Lower leg skin (tissue), 4 donors: ENCODE measurements around the gene B4GALT2. TPM values are rescaled to one million over a fixed set of nuclear protein-coding genes. Genes with fewer than 3 reads are reported as not detected.

Experiments
- DNase-seq, 2 donors: peaks; one replicate each; pipeline ENCODE4 v3.0.0-alpha.2; 2019; ENCODE audit warnings: low spot score in 2 of 2
- H3K4me3 ChIP-seq: fragments of 200-600 bp; sonication (generic); 2 replicates; pipeline ENCODE4 v1.5.1; 2017; ENCODE audit warnings: mild to moderate bottlenecking, low read depth; ENCODE audit not compliant: poor library complexity, severe bottlenecking
- CTCF ChIP-seq, 3 donors: fragments of 450-650 bp; IDR thresholded peaks; one replicate each; pipeline ENCODE4 v1.5.1; 2016; ENCODE audit warnings: antibody characterized with exemption in 3 of 3, mild to moderate bottlenecking in 3 of 3, moderate library complexity in 2 of 3
- POLR2A ChIP-seq, 2 donors: fragments of 450-650 bp; IDR thresholded peaks; one replicate each; pipeline ENCODE4 v1.6.1; 2016 to 2017; ENCODE audit warnings: antibody characterized with exemption in 2 of 2, mild to moderate bottlenecking in 1 of 2, moderate library complexity in 1 of 2
- WGBS, 2 donors: methylation state at CpG; one replicate each; pipeline ENCODE4 v1.1.5; 2018; 5-methylcytosine and 5-hydroxymethylcytosine counted together
- intact Hi-C: fragments of 100-400 bp; cut with DNase I; formaldehyde crosslinking; loops from one replicate; pipeline ENCODE4 v1.15.0; 2023; ENCODE audit warnings: low total_unique reads
- total RNA-seq, 4 donors: library from RNA; depleted of rRNA; stranded (reverse); fragments of >200 nt; gene quantifications; one replicate each; pipeline ENCODE4 v1.1.0, GENCODE V29; 2016

B4GALT2 gene
- total RNA-seq, 4 donors from 2014 or later = 21.6 to 50.5 (median 30.3) TPM

- intact Hi-C loops = no loop called here
- 70 to 77% methylated on average over 2 of the region's 2 CpGs for WGBS, 2 donors
- TF ChIP-seq POLR2A (IDR thresholded peaks at IDR 0.05) (no peak), CTCF (IDR thresholded peaks at IDR 0.05) (no peak)
These were observed 33.4 kb downstream of the B4GALT2 start for GRCh38 chr1:44012404-44012803.

GRCh38 chr1:44012941-44013609 lies 34.1 kb downstream of the B4GALT2 start:
- intact Hi-C loops = no loop called here
- no peak for DNase-seq
- WGBS, 2 donors = 81 to 82% methylated on average over 2 to 9 of the region's 13 CpGs
- TF ChIP-seq CTCF (IDR thresholded peaks at IDR 0.05) (no peak), POLR2A (IDR thresholded peaks at IDR 0.05) (no peak)
- H3K4me3 ChIP-seq = no peak overlapping the region

More at GRCh38 chr1:44012404-44012803, 33.4 kb downstream of the B4GALT2 start:
- H3K4me3 ChIP-seq = no peak overlapping the region
- DNase-seq = no peak

GRCh38 chr1:44013949-44014348 lies 34.9 kb downstream of the B4GALT2 start:
- H3K4me3 ChIP-seq = no peak overlapping the region

GRCh38 chr1:44014365-44015104 lies 35.5 kb downstream of the B4GALT2 start:
- WGBS, 2 donors = 73 to 76% methylated on average over 8 of the region's 8 CpGs
- DNase-seq = no peak
- intact Hi-C loops = no loop called here
- TF ChIP-seq POLR2A (IDR thresholded peaks at IDR 0.05) = no peak
- TF ChIP-seq CTCF (IDR thresholded peaks at IDR 0.05) = no peak
- no peak overlapping the region for H3K4me3 ChIP-seq

More at GRCh38 chr1:44013949-44014348, 34.9 kb downstream of the B4GALT2 start:
- WGBS, 2 donors = 66 to 77% methylated on average over 5 of the region's 5 CpGs
- intact Hi-C loops = no loop called here
- no peak for DNase-seq
- TF ChIP-seq CTCF (IDR thresholded peaks at IDR 0.05) (no peak), POLR2A (IDR thresholded peaks at IDR 0.05) (no peak)

GRCh38 chr1:44015206-44015605 lies 36.2 kb downstream of the B4GALT2 start:
- TF ChIP-seq POLR2A (IDR thresholded peaks at IDR 0.05) (no peak), CTCF (IDR thresholded peaks at IDR 0.05) (no peak)
- no peak overlapping the region for H3K4me3 ChIP-seq
- WGBS, 2 donors = 53 to 71% methylated on average over 3 of the region's 3 CpGs
- no peak for DNase-seq
- intact Hi-C loops = no loop called here
